ENCODE data around the gene SERPINB12.

The SERPINB12 gene

GRCh38 chr18:63603772-63604171 lies 61.6 kb downstream of the SERPINB12 start:
- DNase-seq, result no peak

GRCh38 chr18:63604791-63605567 lies 62.8 kb downstream of the SERPINB12 start:
- DNase-seq, result no peak

GRCh38 chr18:63606526-63606925 lies 64.4 kb downstream of the SERPINB12 start:
- DNase-seq, result no peak

GRCh38 chr18:63613420-63613819 lies 71.3 kb downstream of the SERPINB12 start:
- DNase-seq, result no peak

- DNase-seq, result no peak
Measured at GRCh38 chr18:63617049-63617914, 75.1 kb downstream of the SERPINB12 start.

GRCh38 chr18:63617915-63618234 lies 75.7 kb downstream of the SERPINB12 start:
- DNase-seq, result no peak
